ENCODE data around the gene RPTN.

Gene RPTN

DNA sequence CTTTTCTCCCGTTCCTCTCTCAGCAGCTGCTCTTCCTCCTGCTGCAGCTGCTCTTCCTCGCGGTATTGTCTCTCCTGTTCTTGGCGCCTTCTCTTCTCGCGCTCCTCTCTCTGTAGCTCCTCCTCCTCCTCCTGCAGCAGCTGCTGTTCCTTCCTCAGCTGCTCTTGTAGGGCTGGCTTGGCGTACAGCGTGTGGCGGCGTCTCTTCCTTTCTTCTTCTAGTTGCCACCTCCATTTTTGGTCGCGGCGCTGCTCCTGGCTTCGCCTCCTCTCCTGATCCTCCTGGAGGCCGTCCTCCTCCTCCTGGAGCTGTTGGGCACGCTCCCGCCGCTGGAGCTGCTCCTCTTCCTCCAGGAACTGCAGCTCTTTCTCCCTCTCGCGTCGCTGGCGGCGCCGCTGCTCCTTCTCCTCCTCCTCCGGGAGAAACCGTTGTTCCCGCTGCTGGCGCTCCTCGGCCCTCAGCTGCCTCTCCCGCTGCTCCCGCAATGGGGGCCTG, 48.6 kb downstream of the RPTN start:
- no peak for DNase-seq (ENCODE audit: low read depth)

DNA sequence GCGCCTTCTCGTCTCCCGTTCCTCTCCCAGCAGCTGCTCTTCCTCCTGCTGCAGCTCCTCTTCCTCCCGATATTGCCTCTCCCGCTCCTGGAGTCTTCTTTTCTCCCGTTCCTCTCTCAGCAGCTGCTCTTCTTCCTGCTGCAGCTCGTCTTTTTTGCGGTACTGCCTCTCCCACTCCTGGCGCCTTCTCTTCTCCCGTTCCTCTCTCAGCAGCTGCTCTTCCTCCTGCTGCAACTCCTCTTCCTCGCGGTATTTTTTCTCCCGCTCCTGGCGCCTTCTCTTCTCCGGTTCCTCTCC, 49.1 kb downstream of the RPTN start:
- DNase-seq (ENCODE audit: low read depth), result no peak

DNA sequence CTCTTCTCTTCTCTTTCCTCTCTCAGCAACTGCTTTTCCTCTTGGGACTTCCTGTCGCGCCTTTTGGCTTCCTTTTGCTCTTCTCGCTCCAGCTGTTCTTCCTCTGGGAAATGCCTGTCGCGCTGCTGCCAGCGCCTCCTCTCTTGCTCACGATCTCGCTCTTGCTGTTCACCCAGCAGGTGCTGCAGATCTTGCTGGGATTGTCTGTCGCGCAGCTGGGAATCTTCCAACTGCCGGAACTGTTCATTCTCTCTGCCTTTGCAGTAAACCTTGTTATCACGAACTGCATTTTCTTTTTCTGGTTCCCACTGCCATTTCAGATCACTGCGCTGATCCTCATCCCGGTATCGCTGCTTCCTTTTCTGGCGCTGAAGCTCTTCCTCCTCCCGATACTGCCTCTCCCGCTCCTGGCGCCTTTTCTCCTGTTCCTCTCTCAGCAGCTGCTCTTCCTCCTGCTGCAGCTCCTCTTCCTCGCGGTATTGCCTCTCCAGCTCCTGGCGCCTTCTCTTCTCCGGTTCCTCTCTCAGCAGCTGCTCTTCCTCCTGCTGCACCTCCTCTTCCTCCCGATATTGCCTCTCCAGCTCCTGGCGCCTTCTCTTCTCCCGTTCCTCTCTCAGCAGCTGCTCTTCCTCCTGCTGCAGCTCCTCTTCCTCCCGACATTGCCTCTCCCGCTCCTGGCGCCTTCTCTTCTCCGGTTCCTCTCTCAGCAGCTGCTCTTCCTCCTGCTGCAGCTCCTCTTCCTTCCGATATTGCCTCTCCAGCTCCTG, 49.6 kb downstream of the RPTN start:
- DNase-seq (ENCODE audit: low read depth), result no peak

DNA sequence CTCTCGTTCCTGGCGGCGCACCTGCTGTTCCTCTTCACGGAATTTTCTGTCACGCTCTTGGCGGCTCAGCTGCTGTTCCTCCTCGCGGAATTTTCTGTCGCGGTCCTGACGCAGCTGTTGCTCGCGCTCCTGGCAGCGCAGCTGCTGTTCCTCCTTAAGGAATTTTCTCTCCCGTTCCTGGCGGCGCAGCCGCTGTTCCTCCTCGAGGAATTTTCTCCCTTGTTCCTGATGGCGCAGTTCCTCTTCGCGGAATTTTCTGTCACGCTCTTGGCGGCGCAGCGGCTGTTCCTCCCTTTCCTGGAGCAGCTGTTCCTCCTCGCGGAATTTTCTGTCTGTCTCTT, 50.2 kb downstream of the RPTN start:
- DNase-seq (ENCODE audit: low read depth), result no peak

DNA sequence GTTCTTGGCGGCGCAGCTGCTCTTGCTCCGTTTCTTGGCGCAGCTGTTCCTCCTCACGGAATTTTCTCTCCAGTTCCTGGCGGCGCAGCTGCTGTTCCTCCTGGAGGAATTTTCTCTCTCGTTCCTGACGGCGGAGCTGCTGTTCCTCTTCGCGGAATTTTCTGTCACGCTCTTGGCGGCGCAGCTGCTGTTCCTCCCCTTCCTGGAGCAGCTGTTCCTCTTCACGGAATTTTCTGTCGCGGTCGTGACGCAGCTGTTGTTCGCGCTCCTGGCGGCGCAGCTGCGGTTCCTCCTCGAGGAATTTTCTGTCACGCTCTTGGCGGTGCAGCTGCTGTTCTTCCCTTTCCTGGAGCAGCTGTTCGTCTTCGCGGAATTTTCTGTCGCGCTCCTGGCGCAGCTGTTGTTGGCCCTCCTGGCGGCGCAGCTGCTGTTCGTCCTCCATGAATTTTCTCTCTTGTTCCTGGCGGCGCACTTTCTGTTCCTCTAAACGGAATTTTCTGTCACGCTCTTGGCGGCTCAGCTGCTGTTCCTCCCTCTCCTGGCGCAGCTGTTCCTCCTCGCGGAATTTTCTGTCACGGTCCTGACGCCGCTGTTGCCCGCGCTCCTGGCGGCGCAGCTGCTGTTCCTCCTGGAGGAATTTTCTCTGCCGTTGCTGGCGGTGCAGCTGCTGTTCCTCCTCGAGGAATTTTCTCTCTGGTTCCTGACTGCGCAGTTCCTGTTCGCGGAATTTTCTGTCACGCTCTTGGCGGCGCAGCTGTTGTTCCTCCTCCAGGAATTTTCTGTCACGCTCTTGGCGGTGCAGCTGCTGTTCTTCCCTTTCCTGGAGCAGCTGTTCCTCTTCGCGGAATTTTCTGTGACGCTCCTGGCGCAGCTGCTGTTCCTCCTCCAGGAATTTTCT, 50.8 kb downstream of the RPTN start:
- no peak for DNase-seq (ENCODE audit: low read depth)

DNA sequence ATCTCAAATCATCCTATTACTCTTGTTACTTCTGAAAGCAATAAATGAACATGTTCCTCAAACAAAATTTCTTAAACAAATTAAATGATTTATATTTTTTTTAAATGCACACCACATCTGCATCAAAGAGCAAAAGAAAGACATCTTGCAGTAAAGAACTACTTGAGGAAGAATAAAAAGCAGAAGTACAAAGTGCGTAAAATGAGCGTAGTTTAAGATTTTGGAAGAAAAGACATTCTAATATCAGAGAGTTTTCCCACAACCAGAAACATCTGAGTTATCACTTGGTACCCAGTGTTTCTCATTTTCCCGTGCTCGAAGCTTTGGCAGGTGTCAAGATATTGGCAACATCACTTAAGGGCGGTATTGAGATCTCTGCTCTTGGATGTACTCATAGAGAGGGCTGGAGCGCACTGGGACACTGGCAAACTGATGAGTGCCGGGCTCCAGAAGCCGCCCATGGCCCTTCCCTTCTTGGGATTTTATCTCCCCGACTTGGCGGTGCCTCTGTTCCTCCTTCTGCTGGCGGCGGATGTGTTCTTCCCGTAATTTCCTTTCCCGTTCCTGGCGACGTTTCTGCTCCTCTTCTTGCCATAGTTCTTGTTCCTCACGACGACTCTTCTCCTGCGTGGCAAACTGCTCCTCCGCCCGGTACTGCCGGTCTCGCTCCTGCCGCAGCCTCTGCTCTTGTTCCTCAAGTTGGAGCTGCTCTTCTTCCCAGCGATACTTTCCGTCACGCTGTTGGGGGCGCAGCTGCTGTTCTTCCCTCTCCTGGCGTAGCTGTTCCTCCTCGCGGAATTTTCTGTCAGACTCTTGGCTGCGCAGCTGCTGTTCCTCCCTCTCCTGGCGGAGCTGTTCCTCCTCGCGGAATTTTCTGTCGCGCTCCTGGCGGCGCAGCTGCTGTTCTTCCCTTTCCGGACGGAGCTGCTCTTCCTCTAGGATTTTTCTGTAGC, 51.7 kb downstream of the RPTN start:
- DNase-seq (ENCODE audit: low read depth), result no peak

DNA sequence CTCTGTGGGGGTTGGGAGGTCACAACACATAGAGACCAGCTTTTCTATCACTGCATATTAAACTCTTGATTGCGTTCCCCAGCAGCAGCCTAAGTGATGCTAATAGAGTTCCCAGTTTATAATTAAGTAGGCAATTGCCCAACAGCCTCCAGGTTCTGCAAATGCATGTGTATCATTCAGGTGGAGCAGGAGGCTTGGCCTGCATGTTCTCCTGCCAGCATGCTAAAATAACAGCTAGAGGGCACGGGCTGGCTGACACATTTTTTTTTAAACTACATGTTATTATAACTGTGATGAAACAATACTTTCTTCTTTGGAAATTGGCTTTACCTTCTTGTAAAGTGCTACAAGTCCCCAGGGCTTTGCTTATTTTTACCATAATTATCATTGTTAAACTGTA, 54.2 kb downstream of the RPTN start:
- DNase-seq (ENCODE audit: low read depth), result no peak

Data from activated T-cell treated with anti-CD3 and anti-CD28 coated beads for 24 hours (primary cell).